SJCRH30 (cell line): ENCODE measurements around the gene MYO1H. TPM values are rescaled to one million over a fixed set of nuclear protein-coding genes. Genes with fewer than 3 reads are reported as not detected.
A peak's percentile ranks its signal among the peaks of the same experiment; 100 is the strongest.
"Not testable (repeated sequence)": the region's sequence is repeated elsewhere in the genome, so short reads cannot be mapped to it uniquely, and the experiment has no call there.

Experiments
- DNase-seq, 2 experiments: peaks; one replicate each; pipeline ENCODE4 v3.0.0-alpha.2; 2015 to 2020
- H3K27ac ChIP-seq: fragments of 250-450 bp; sonication (Bioruptor Pico); 2 replicates; pipeline ENCODE4 v1.5.1; 2020; ENCODE audit warnings: mild to moderate bottlenecking, moderate library complexity
- H3K27me3 ChIP-seq: fragments of 250-450 bp; sonication (Bioruptor Pico); 2 replicates; pipeline ENCODE4 v1.5.1; 2020; ENCODE audit warnings: mild to moderate bottlenecking, moderate library complexity
- H3K36me3 ChIP-seq: fragments of 250-450 bp; sonication (Bioruptor Pico); 2 replicates; pipeline ENCODE4 v1.5.1; 2020; ENCODE audit warnings: mild to moderate bottlenecking, moderate library complexity
- H3K4me1 ChIP-seq: fragments of 250-450 bp; sonication (Bioruptor Pico); 2 replicates; pipeline ENCODE4 v1.5.1; 2020; ENCODE audit warnings: mild to moderate bottlenecking, moderate library complexity
- H3K4me3 ChIP-seq: fragments of 250-450 bp; sonication (Bioruptor Pico); 2 replicates; pipeline ENCODE4 v1.5.1; 2020; ENCODE audit warnings: mild to moderate bottlenecking, moderate library complexity
- H3K9me3 ChIP-seq: fragments of 250-450 bp; sonication (Bioruptor Pico); replicated peaks from 2 replicates; pipeline ENCODE4 v1.5.1; 2020; ENCODE audit warnings: mild to moderate bottlenecking, moderate library complexity
- total RNA-seq: library from RNA; depleted of rRNA; stranded (reverse); fragments of >200 nt; shearing (Covaris generic); gene quantifications from 2 replicates; pipeline ENCODE4 v1.2.3, GENCODE V29; 2014; rRNA removed

Gene MYO1H
- not detected in 2 replicates for total RNA-seq

GRCh38 chr12:109347589-109347988, at the start of gene MYO1H:
Gene MYO1H (plus strand): TSS chr12:109347900. CDS start chr12:109347961, 61 bp downstream.
- no peak within 1 kb of the TSS for H3K4me3 ChIP-seq
- H3K4me1 ChIP-seq: no peaks in the 10 kb centered on the region
- H3K9me3 ChIP-seq: no peaks in the 10 kb centered on the region
- H3K36me3 ChIP-seq: no peaks in the 10 kb centered on the region
- no peak for DNase-seq
- H3K27ac ChIP-seq: no peak within 1 kb of the TSS
- H3K27me3 ChIP-seq: no peaks in the 10 kb centered on the region; the same call in 1 of the 2 replicates

- Histone ChIP-seq H3K4me3 (no peak overlapping the region), H3K36me3 (no peaks in the 10 kb centered on the region), H3K4me1 (no peaks in the 10 kb centered on the region), H3K9me3 (no peaks in the 10 kb centered on the region), H3K27me3 (0 out of 2 replicates have a peak, but pooled peaks cover 5% of the 10 kb centered on the region), H3K27ac (no peak overlapping the region)
- no peak for DNase-seq
Measured at GRCh38 chr12:109299849-109300248, 47.9 kb upstream of the MYO1H start.

- Histone ChIP-seq H3K4me1 (no peaks in the 10 kb centered on the region), H3K27ac (no peak overlapping the region), H3K27me3 (0 out of 2 replicates have a peak, but pooled peaks cover 10% of the 10 kb centered on the region), H3K4me3 (no peak overlapping the region), H3K9me3 (no peaks in the 10 kb centered on the region), H3K36me3 (no peaks in the 10 kb centered on the region)
- no peak for DNase-seq
Measured at GRCh38 chr12:109301643-109302168, 46.0 kb upstream of the MYO1H start.

GRCh38 chr12:109302358-109302757, 45.3 kb upstream of the MYO1H start:
- Histone ChIP-seq H3K27ac (no peak overlapping the region), H3K27me3 (peaks cover 13% of the 10 kb centered on the region; the same call in 1 of the 2 replicates), H3K9me3 (no peaks in the 10 kb centered on the region), H3K4me3 (no peak overlapping the region), H3K36me3 (no peaks in the 10 kb centered on the region), H3K4me1 (no peaks in the 10 kb centered on the region)
- DNase-seq: no peak

GRCh38 chr12:109302770-109303169, 44.9 kb upstream of the MYO1H start:
- H3K4me1 ChIP-seq: no peaks in the 10 kb centered on the region
- no peak overlapping the region for H3K27ac ChIP-seq
- no peak overlapping the region for H3K4me3 ChIP-seq
- no peak for DNase-seq
- H3K27me3 ChIP-seq: peaks cover 17% of the 10 kb centered on the region; the same call in 1 of the 2 replicates
- no peaks in the 10 kb centered on the region for H3K9me3 ChIP-seq
- no peaks in the 10 kb centered on the region for H3K36me3 ChIP-seq

GRCh38 chr12:109304485-109304884, 43.2 kb upstream of the MYO1H start:
- H3K27me3 ChIP-seq: peaks cover 29% of the 10 kb centered on the region

GRCh38 chr12:109305547-109305946, 42.2 kb upstream of the MYO1H start:
- Histone ChIP-seq H3K4me3 (no peak overlapping the region), H3K27me3 (peaks cover 34% of the 10 kb centered on the region)
- DNase-seq: no peak

More at GRCh38 chr12:109304485-109304884, 43.2 kb upstream of the MYO1H start:
- Histone ChIP-seq H3K36me3 (no peaks in the 10 kb centered on the region), H3K4me3 (no peak overlapping the region), H3K27ac (no peak overlapping the region), H3K4me1 (no peaks in the 10 kb centered on the region), H3K9me3 (no peaks in the 10 kb centered on the region)
- no peak for DNase-seq

GRCh38 chr12:109307051-109307450, 40.6 kb upstream of the MYO1H start:
- H3K9me3 ChIP-seq: no peaks in the 10 kb centered on the region
- H3K27ac ChIP-seq: no peak overlapping the region
- H3K27me3 ChIP-seq: peaks cover 48% of the 10 kb centered on the region
- no peaks in the 10 kb centered on the region for H3K4me1 ChIP-seq
- no peak overlapping the region for H3K4me3 ChIP-seq
- DNase-seq: no peak
- H3K36me3 ChIP-seq: no peaks in the 10 kb centered on the region

More at GRCh38 chr12:109305547-109305946, 42.2 kb upstream of the MYO1H start:
- Histone ChIP-seq H3K36me3 (no peaks in the 10 kb centered on the region), H3K9me3 (no peaks in the 10 kb centered on the region), H3K27ac (no peak overlapping the region), H3K4me1 (no peaks in the 10 kb centered on the region)

- peaks cover 48% of the 10 kb centered on the region for H3K27me3 ChIP-seq
Measured at GRCh38 chr12:109308534-109309380, 38.9 kb upstream of the MYO1H start, which contains the start of gene FOXN4. Gene FOXN4 (minus strand): TSS chr12:109309284. CDS start chr12:109308321, 963 bp downstream.

GRCh38 chr12:109309381-109310246, 38.1 kb upstream of the MYO1H start:
- Histone ChIP-seq H3K4me3 (peak overlapping the region; percentile 46), H3K9me3 (no peaks in the 10 kb centered on the region), H3K4me1 (no peaks in the 10 kb centered on the region), H3K36me3 (no peaks in the 10 kb centered on the region), H3K27me3 (peaks cover 48% of the 10 kb centered on the region), H3K27ac (no peak overlapping the region)
- peak; percentile 11 to 18 for DNase-seq

More at GRCh38 chr12:109308534-109309380, 38.9 kb upstream of the MYO1H start, which contains the start of gene FOXN4:
- H3K4me1 ChIP-seq: no peaks in the 10 kb centered on the region
- no peaks in the 10 kb centered on the region for H3K36me3 ChIP-seq
- H3K27ac ChIP-seq: no peak within 1 kb of the TSS
- H3K4me3 ChIP-seq: peak within 1 kb of the TSS; percentile 46
- no peaks in the 10 kb centered on the region for H3K9me3 ChIP-seq
- peak; percentile 17 to 27 for DNase-seq

GRCh38 chr12:109310247-109311125, 37.2 kb upstream of the MYO1H start:
- Histone ChIP-seq H3K9me3 (no peaks in the 10 kb centered on the region), H3K27me3 (peaks cover 44% of the 10 kb centered on the region), H3K4me1 (no peaks in the 10 kb centered on the region), H3K4me3 (peak overlapping the region; percentile 27; the same call in 1 of the 2 replicates), H3K36me3 (no peaks in the 10 kb centered on the region), H3K27ac (no peak overlapping the region)
- no peak for DNase-seq

GRCh38 chr12:109321294-109321693, 26.4 kb upstream of the MYO1H start:
- not testable (repeated sequence) for H3K4me3 ChIP-seq, H3K36me3 ChIP-seq, H3K4me1 ChIP-seq, H3K27ac ChIP-seq, DNase-seq, H3K27me3 ChIP-seq, H3K9me3 ChIP-seq

- no peaks in the 10 kb centered on the region for H3K4me1 ChIP-seq
- H3K4me3 ChIP-seq: no peak overlapping the region
- DNase-seq: no peak
- no peaks in the 10 kb centered on the region for H3K36me3 ChIP-seq
- H3K9me3 ChIP-seq: no peaks in the 10 kb centered on the region
- no peaks in the 10 kb centered on the region; the same call in 1 of the 2 replicates for H3K27me3 ChIP-seq
- no peak overlapping the region for H3K27ac ChIP-seq
Measured at GRCh38 chr12:109329003-109329402, 18.7 kb upstream of the MYO1H start.

- Histone ChIP-seq H3K4me1 (no peaks in the 10 kb centered on the region), H3K9me3 (no peaks in the 10 kb centered on the region)
- DNase-seq: no peak
Measured at GRCh38 chr12:109329686-109330085, 18.0 kb upstream of the MYO1H start.

More at GRCh38 chr12:109329686-109330085, 18.0 kb upstream of the MYO1H start:
- Histone ChIP-seq H3K27ac (no peak overlapping the region), H3K27me3 (no peaks in the 10 kb centered on the region; the same call in 1 of the 2 replicates), H3K36me3 (no peaks in the 10 kb centered on the region), H3K4me3 (no peak overlapping the region)
